COR-L47 (cell line): ENCODE data around the gene TRMT2A.

Experiments
- DNase-seq: peaks from one replicate; lab custom pipeline; 2025; lab: John Stamatoyannopoulos, UW

TRMT2A gene

GRCh38 chr22:20102203-20102780 lies 14.7 kb downstream of the TRMT2A start:
- DNase-seq = no peak

GRCh38 chr22:20101638-20102037 lies 15.4 kb downstream of the TRMT2A start:
- DNase-seq = no peak

GRCh38 chr22:20099099-20099711 lies 17.8 kb downstream of the TRMT2A start:
- DNase-seq = no peak

GRCh38 chr22:20096574-20097420 lies 20.2 kb downstream of the TRMT2A start:
- DNase-seq = no peak

- no peak for DNase-seq
Observed at GRCh38 chr22:20095521-20095920, 21.5 kb downstream of the TRMT2A start.

- no peak for DNase-seq
Observed at GRCh38 chr22:20094197-20094807, 22.7 kb downstream of the TRMT2A start.

GRCh38 chr22:20093418-20094196 lies 23.4 kb downstream of the TRMT2A start:
- DNase-seq = no peak

- DNase-seq = no peak
Observed at GRCh38 chr22:20092477-20092854, 24.6 kb downstream of the TRMT2A start.

GRCh38 chr22:20091690-20092476 lies 25.1 kb downstream of the TRMT2A start:
- DNase-seq = no peak

- no peak for DNase-seq
Observed at GRCh38 chr22:20090730-20091240, 26.2 kb downstream of the TRMT2A start.

- no peak for DNase-seq
Observed at GRCh38 chr22:20089977-20090729, 26.9 kb downstream of the TRMT2A start.

- no peak for DNase-seq
Observed at GRCh38 chr22:20089226-20089976, 27.6 kb downstream of the TRMT2A start.

GRCh38 chr22:20088263-20088648 lies 28.8 kb downstream of the TRMT2A start:
- no peak for DNase-seq

GRCh38 chr22:20087319-20088262 lies 29.4 kb downstream of the TRMT2A start:
- DNase-seq = no peak

GRCh38 chr22:20086763-20087162 lies 30.3 kb downstream of the TRMT2A start:
- no peak for DNase-seq

- DNase-seq = no peak
Observed at GRCh38 chr22:20086101-20086599, 30.9 kb downstream of the TRMT2A start.

GRCh38 chr22:20085651-20086050 lies 31.4 kb downstream of the TRMT2A start:
- DNase-seq = no peak
